NCI-H2171 (cell line): ENCODE data around the gene GNA15.

Experiments used
- DNase-seq: peaks from one replicate; lab custom pipeline; 2025; lab: John Stamatoyannopoulos, UW

Gene GNA15

GRCh38 chr19:3175781-3176714 lies 40.2 kb downstream of the GNA15 start:
- peak; percentile 52 for DNase-seq

GRCh38 chr19:3176715-3177501 lies 41.1 kb downstream of the GNA15 start:
- DNase-seq, result no peak

GRCh38 chr19:3178377-3178972 lies 42.6 kb downstream of the GNA15 start, which contains the start of gene S1PR4:
TSS of gene S1PR4 (plus strand) at chr19:3178769. CDS start at chr19:3178793, 24 bp downstream.
- no peak for DNase-seq

GRCh38 chr19:3178973-3179738 lies 43.3 kb downstream of the GNA15 start:
- DNase-seq, result no peak

- DNase-seq, result no peak
Measured at GRCh38 chr19:3179739-3180293, 44.0 kb downstream of the GNA15 start.

GRCh38 chr19:3183721-3184641 lies 48.1 kb downstream of the GNA15 start:
- DNase-seq, result no peak

- DNase-seq, result peak; percentile 73
Measured at GRCh38 chr19:3184847-3185460, 49.1 kb downstream of the GNA15 start.

GRCh38 chr19:3185461-3186159 lies 49.8 kb downstream of the GNA15 start, which contains the start of gene NCLN:
TSS of gene NCLN (plus strand) at chr19:3185930. CDS start at chr19:3186031, 101 bp downstream.
- DNase-seq, result peak; percentile 89

- no peak for DNase-seq
Measured at GRCh38 chr19:3186160-3186688, 50.4 kb downstream of the GNA15 start.

GRCh38 chr19:3186891-3187661 lies 51.2 kb downstream of the GNA15 start:
- DNase-seq, result no peak

GRCh38 chr19:3187662-3188511 lies 52.1 kb downstream of the GNA15 start:
- DNase-seq, result no peak

GRCh38 chr19:3188627-3189596 lies 53.1 kb downstream of the GNA15 start:
- DNase-seq, result no peak

- DNase-seq, result no peak
Measured at GRCh38 chr19:3189702-3190469, 54.1 kb downstream of the GNA15 start.

- no peak for DNase-seq
Measured at GRCh38 chr19:3190470-3190770, 54.6 kb downstream of the GNA15 start.
